ENCODE data around the gene PTDSS2. TPM values are rescaled to one million over a fixed set of nuclear protein-coding genes. Genes with fewer than 3 reads are reported as not detected.

The PTDSS2 gene
- total RNA-seq, 1 donor from 2014 or later = 47.3 TPM

DNA sequence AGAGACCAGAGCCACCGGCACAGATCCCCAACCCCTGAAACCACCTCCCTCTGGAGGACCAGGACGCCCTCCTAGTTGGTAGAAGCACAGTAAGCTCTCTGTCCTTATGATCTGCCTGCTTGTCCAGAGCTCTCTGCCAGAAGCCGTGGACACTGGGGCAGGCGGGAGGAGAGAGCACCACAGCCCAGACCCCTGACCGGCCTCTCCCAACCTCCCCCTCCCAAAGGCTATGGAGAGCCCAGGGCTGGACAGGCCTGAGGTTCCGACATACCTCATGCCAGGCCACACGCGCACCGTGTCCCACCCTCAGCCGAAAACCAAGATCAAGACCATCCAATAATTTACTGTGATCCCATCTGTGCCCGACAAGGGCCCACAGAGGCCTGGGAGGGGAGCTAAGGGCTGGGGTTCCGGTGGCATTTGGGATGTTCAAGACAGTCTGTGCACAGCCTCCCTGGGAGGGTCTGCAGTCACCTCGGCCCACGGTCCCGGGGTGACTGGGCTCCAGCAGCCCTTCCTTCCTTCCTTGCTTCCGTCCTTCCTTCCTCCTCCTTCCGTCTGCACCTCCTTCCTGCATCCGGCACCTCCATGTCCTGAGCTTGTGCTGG lies 81.9 kb downstream of the PTDSS2 start:
- Histone ChIP-seq H4K20me1 (ENCODE audit: insufficient read depth, low read length) (peaks cover 34% of the 10 kb centered on the region), H3K79me2 (ENCODE audit: insufficient read depth, low read length) (peaks cover 20% of the 10 kb centered on the region), H3K27ac (ENCODE audit: low read depth, low read length) (no peak overlapping the region), H3K4me2 (ENCODE audit: low read length) (no peak overlapping the region), H3K4me3 (ENCODE audit: insufficient read depth, low read depth, low read length) (no peak overlapping the region), H3K9me3 (ENCODE audit: insufficient read depth, low read depth, low read length) (no peaks in the 10 kb centered on the region), H3K4me1 (ENCODE audit: insufficient read depth, low read length) (peaks cover 17% of the 10 kb centered on the region), H3K36me3 (ENCODE audit: insufficient read depth, low read length) (peaks cover 3% of the 10 kb centered on the region), H2AFZ (ENCODE audit: low read depth, low read length) (no peak overlapping the region), H3K27me3 (ENCODE audit: insufficient read depth, low read length) (no peaks in the 10 kb centered on the region), H3K9ac (ENCODE audit: low read length) (no peak overlapping the region)
- Mint-ChIP-seq H3K4me3 (ENCODE audit: unreplicated experiment) (no peak overlapping the region), H3K9me3 (ENCODE audit: unreplicated experiment) (no peaks in the 10 kb centered on the region), H3K27me3 (ENCODE audit: low read depth, unreplicated experiment) (no peaks in the 10 kb centered on the region), H3K27ac (ENCODE audit: unreplicated experiment) (no peak overlapping the region), H3K4me1 (ENCODE audit: low read depth, unreplicated experiment) (peaks cover 4% of the 10 kb centered on the region), H3K36me3 (ENCODE audit: low read depth, unreplicated experiment) (no peaks in the 10 kb centered on the region)
- DNase-seq (ENCODE audit: low read depth) = no peak
- no peak for FAIRE-seq
- TF ChIP-seq EZH2 (IDR thresholded peaks at IDR 0.05; ENCODE audit: insufficient read depth, low read length) = no peak
- TF ChIP-seq, protein P1, sequence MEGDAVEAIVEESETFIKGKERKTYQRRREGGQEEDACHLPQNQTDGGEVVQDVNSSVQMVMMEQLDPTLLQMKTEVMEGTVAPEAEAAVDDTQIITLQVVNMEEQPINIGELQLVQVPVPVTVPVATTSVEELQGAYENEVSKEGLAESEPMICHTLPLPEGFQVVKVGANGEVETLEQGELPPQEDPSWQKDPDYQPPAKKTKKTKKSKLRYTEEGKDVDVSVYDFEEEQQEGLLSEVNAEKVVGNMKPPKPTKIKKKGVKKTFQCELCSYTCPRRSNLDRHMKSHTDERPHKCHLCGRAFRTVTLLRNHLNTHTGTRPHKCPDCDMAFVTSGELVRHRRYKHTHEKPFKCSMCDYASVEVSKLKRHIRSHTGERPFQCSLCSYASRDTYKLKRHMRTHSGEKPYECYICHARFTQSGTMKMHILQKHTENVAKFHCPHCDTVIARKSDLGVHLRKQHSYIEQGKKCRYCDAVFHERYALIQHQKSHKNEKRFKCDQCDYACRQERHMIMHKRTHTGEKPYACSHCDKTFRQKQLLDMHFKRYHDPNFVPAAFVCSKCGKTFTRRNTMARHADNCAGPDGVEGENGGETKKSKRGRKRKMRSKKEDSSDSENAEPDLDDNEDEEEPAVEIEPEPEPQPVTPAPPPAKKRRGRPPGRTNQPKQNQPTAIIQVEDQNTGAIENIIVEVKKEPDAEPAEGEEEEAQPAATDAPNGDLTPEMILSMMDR (IDR thresholded peaks at IDR 0.05; ENCODE audit: insufficient read depth, low read depth, low read length) = no peak

DNA sequence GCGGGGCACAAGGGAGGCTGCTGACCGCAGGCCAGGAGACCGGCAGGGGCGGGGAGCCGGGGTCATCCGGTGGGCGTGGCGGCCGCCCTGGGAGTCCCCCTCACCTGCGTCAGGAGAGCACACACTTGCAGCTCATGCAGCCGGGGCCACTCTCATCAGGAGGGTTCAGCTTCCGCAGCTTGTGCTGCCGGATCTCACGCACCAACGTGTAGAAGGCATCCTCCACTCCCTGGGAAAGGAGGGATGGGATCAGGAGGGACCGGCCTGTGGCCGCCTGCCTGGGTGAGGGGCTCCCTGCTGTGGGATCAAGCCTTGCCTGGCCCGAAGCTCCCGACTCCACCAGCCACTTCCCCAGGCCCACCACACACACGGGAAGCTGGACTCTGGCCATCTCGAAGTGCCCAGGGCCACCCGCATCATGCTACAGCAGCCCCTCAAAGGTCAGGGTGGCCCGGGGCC lies 82.5 kb downstream of the PTDSS2 start:
- no peak for FAIRE-seq
- TF ChIP-seq, protein P1 (IDR thresholded peaks at IDR 0.05; ENCODE audit: insufficient read depth, low read depth, low read length) = no peak
- no peak for TF ChIP-seq EZH2 (IDR thresholded peaks at IDR 0.05; ENCODE audit: insufficient read depth, low read length)
- Histone ChIP-seq H3K79me2 (ENCODE audit: insufficient read depth, low read length) (peaks cover 20% of the 10 kb centered on the region), H3K4me2 (ENCODE audit: low read length) (no peak overlapping the region), H3K27me3 (ENCODE audit: insufficient read depth, low read length) (no peaks in the 10 kb centered on the region), H2AFZ (ENCODE audit: low read depth, low read length) (no peak overlapping the region), H3K9me3 (ENCODE audit: insufficient read depth, low read depth, low read length) (no peaks in the 10 kb centered on the region), H3K27ac (ENCODE audit: low read depth, low read length) (no peak overlapping the region), H3K4me1 (ENCODE audit: insufficient read depth, low read length) (peaks cover 23% of the 10 kb centered on the region), H3K4me3 (ENCODE audit: insufficient read depth, low read depth, low read length) (no peak overlapping the region), H3K36me3 (ENCODE audit: insufficient read depth, low read length) (peaks cover 3% of the 10 kb centered on the region), H3K9ac (ENCODE audit: low read length) (no peak overlapping the region), H4K20me1 (ENCODE audit: insufficient read depth, low read length) (peaks cover 34% of the 10 kb centered on the region)
- Mint-ChIP-seq H3K27ac (ENCODE audit: unreplicated experiment) (no peak overlapping the region), H3K9me3 (ENCODE audit: unreplicated experiment) (no peaks in the 10 kb centered on the region), H3K4me1 (ENCODE audit: low read depth, unreplicated experiment) (peaks cover 4% of the 10 kb centered on the region), H3K36me3 (ENCODE audit: low read depth, unreplicated experiment) (no peaks in the 10 kb centered on the region), H3K4me3 (ENCODE audit: unreplicated experiment) (no peak overlapping the region), H3K27me3 (ENCODE audit: low read depth, unreplicated experiment) (no peaks in the 10 kb centered on the region)
- no peak for DNase-seq (ENCODE audit: low read depth)

GRCh38 chr11:532986-533585 lies 83.0 kb downstream of the PTDSS2 start:
- no peak overlapping the region for H2AFZ ChIP-seq (ENCODE audit: low read depth, low read length)
- Mint-ChIP-seq H3K4me3 (ENCODE audit: unreplicated experiment) (no peak overlapping the region), H3K27me3 (ENCODE audit: low read depth, unreplicated experiment) (no peaks in the 10 kb centered on the region), H3K9me3 (ENCODE audit: unreplicated experiment) (no peaks in the 10 kb centered on the region), H3K4me1 (ENCODE audit: low read depth, unreplicated experiment) (peaks cover 4% of the 10 kb centered on the region), H3K27ac (ENCODE audit: unreplicated experiment) (no peak overlapping the region), H3K36me3 (ENCODE audit: low read depth, unreplicated experiment) (no peaks in the 10 kb centered on the region)
- no peak overlapping the region for H3K27ac ChIP-seq (ENCODE audit: low read depth, low read length)
- no peak for FAIRE-seq
- no peak overlapping the region for H3K4me2 ChIP-seq (ENCODE audit: low read length)
- no peaks in the 10 kb centered on the region for H3K27me3 ChIP-seq (ENCODE audit: insufficient read depth, low read length)
- peaks cover 34% of the 10 kb centered on the region for H4K20me1 ChIP-seq (ENCODE audit: insufficient read depth, low read length)
- peaks cover 3% of the 10 kb centered on the region for H3K36me3 ChIP-seq (ENCODE audit: insufficient read depth, low read length)
- peaks cover 26% of the 10 kb centered on the region for H3K4me1 ChIP-seq (ENCODE audit: insufficient read depth, low read length)
- no peak overlapping the region for H3K4me3 ChIP-seq (ENCODE audit: insufficient read depth, low read depth, low read length)
- no peak for DNase-seq (ENCODE audit: low read depth)
- TF ChIP-seq, protein P1 (IDR thresholded peaks at IDR 0.05; ENCODE audit: insufficient read depth, low read depth, low read length) = no peak
- no peak for TF ChIP-seq EZH2 (IDR thresholded peaks at IDR 0.05; ENCODE audit: insufficient read depth, low read length)
- H3K9me3 ChIP-seq (ENCODE audit: insufficient read depth, low read depth, low read length) = no peaks in the 10 kb centered on the region
- H3K79me2 ChIP-seq (ENCODE audit: insufficient read depth, low read length) = peaks cover 20% of the 10 kb centered on the region
- H3K9ac ChIP-seq (ENCODE audit: low read length) = no peak overlapping the region

All from astrocyte (in vitro differentiated cells and primary cell).